Astrocyte (in vitro differentiated cells and primary cell): ENCODE results near the gene UGDH.

ENCODE experiments used
- EZH2 ChIP-seq: IDR thresholded peaks from 2 replicates; pipeline ENCODE4 v1.6.1; 2012; ENCODE audit warnings: mild to moderate bottlenecking, low read length, inconsistent platforms; ENCODE audit not compliant: insufficient read depth
- TF ChIP-seq, protein P1 (sequence below): IDR thresholded peaks from 2 replicates; pipeline ENCODE4 v1.5.1; 2011; ENCODE audit warnings: low read depth, mild to moderate bottlenecking, inconsistent platforms, low read length, moderate library complexity; ENCODE audit not compliant: insufficient read depth

DNA sequence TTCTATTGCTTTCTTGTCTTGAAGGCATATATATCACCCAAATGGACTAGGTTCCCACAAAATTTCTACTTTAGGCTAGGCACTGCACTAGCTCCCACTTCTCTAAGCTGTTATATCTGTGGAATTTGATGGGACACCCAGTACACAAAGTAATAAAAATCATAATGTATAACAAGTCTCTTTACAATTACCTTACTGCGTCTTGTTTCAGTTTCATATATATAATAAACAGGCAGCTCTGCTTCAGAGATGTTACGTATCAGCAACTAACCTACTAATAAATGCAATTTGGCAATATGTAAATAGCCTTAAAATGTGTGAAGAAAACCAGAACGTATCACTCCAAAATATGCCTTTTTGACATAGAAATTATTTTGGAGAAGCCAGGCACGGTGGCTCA is 42.0 kb upstream of the UGDH start:
- TF ChIP-seq, protein P1, sequence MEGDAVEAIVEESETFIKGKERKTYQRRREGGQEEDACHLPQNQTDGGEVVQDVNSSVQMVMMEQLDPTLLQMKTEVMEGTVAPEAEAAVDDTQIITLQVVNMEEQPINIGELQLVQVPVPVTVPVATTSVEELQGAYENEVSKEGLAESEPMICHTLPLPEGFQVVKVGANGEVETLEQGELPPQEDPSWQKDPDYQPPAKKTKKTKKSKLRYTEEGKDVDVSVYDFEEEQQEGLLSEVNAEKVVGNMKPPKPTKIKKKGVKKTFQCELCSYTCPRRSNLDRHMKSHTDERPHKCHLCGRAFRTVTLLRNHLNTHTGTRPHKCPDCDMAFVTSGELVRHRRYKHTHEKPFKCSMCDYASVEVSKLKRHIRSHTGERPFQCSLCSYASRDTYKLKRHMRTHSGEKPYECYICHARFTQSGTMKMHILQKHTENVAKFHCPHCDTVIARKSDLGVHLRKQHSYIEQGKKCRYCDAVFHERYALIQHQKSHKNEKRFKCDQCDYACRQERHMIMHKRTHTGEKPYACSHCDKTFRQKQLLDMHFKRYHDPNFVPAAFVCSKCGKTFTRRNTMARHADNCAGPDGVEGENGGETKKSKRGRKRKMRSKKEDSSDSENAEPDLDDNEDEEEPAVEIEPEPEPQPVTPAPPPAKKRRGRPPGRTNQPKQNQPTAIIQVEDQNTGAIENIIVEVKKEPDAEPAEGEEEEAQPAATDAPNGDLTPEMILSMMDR = no peak
- TF ChIP-seq EZH2 = no peak
